Dermis microvascular lymphatic vessel endothelial cell (primary cell): Measurements from ENCODE around the gene TNRC6B. TPM values are rescaled to one million over a fixed set of nuclear protein-coding genes. Genes with fewer than 3 reads are reported as not detected.
"Not testable (repeated sequence)": the region's sequence is repeated elsewhere in the genome, so short reads cannot be mapped to it uniquely, and the experiment has no call there.

ENCODE experiments used
- DNase-seq, 2 donors: peaks; one replicate each; pipeline versions ENCODE4 v3.0.0 to v3.0.0-alpha.2; 2010; ENCODE audit warnings: low read depth in 2 of 2
- total RNA-seq: library from RNA; depleted of rRNA; stranded (reverse); fragments of >200 nt; gene quantifications from 2 replicates; pipeline ENCODE4 v1.2.1, GENCODE V29; 2014

TNRC6B gene
- total RNA-seq, 1 donor from 2014 or later: 12.6 TPM

- DNase-seq: peak in 1 of 2 donors; percentile 29
Measured at GRCh38 chr22:40364431-40364830, 186.7 kb downstream of the TNRC6B start.

DNA sequence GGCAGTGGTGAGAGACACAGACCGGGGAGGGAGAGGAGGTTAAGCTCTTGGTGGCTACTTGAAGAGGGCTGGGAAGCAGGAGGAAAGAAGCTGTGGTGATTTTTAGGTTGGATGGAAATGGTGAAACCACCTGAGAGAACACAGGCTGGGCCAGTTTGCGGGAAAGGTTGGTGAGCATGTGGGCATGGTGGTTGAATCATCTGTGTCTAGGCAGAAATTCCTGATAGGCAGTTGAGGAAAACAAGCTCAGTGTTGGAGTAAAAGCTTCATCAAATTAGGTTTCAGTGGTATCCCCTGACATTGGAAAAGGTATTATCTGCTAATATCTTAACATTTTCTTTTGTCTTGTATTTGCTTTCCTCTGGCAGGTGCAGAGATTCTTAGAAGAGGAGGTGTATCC, 188.3 kb downstream of the TNRC6B start:
- DNase-seq: no peak

GRCh38 chr22:40367342-40367741, 189.6 kb downstream of the TNRC6B start:
- no peak for DNase-seq

GRCh38 chr22:40368016-40368415, 190.3 kb downstream of the TNRC6B start:
- no peak for DNase-seq

DNA sequence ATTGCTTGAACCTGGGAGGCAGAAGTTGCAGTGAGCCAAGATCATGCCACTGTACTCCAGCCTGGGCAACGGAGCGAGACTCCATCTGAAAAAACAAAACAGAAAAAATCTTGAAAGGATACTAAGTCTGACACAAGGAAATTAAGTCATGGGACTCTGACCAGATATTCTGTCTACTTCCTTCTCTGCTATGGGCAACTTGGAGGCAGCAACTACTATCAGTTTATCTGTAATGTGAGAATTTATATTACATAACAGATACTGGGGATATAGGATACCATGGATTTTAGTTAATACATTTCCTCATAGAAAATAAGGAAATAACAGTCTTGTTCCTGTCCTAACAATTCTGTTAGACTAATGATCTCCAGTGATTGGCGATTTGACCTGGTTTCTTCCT, 191.1 kb downstream of the TNRC6B start:
- DNase-seq: no peak

GRCh38 chr22:40374567-40374966, 196.8 kb downstream of the TNRC6B start:
- DNase-seq: no peak

- no peak for DNase-seq
Measured at GRCh38 chr22:40376149-40376548, 198.4 kb downstream of the TNRC6B start.

GRCh38 chr22:40377931-40378330, 200.2 kb downstream of the TNRC6B start:
- no peak for DNase-seq

- DNase-seq: not testable (repeated sequence)
Measured at GRCh38 chr22:40378448-40378847, 200.7 kb downstream of the TNRC6B start.

DNA sequence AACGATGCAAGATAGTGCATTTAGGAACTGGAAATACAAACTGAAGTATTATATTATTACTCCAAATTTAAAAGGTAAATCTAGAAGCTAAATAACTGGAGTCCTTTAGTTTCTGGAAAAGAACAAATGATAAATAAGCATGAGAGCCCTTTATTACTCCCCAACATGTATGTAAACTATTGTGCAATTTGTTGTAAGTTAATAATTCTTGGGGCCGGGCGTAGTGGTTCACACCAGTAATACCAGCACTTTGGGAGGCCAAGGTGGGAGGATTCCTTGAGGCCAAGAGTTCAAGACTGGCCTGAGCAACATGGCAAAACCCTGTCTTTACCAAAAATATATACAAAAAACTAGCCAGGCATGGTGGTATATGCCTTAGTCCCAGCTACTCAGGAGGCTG, 203.7 kb downstream of the TNRC6B start:
- DNase-seq: no peak

DNA sequence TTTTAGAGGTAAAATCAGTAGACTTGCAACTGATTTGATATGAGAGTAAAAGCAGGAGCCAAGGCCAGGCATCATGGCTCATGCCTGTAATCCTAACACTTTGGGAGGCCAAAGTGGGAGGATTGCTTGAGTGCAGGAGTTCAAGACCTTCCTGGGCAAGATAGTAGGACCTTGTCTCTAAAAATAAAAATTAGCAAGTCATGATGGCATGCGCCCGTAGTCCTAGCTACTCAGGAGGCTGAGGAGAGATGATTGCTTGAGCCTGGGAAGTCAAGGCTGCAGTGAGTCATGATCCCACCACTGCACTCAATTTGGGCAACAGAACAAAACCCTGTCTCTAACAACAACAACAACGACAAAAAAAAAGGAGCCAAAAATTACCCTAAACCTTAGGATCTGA, 206.2 kb downstream of the TNRC6B start:
- DNase-seq: no peak

DNA sequence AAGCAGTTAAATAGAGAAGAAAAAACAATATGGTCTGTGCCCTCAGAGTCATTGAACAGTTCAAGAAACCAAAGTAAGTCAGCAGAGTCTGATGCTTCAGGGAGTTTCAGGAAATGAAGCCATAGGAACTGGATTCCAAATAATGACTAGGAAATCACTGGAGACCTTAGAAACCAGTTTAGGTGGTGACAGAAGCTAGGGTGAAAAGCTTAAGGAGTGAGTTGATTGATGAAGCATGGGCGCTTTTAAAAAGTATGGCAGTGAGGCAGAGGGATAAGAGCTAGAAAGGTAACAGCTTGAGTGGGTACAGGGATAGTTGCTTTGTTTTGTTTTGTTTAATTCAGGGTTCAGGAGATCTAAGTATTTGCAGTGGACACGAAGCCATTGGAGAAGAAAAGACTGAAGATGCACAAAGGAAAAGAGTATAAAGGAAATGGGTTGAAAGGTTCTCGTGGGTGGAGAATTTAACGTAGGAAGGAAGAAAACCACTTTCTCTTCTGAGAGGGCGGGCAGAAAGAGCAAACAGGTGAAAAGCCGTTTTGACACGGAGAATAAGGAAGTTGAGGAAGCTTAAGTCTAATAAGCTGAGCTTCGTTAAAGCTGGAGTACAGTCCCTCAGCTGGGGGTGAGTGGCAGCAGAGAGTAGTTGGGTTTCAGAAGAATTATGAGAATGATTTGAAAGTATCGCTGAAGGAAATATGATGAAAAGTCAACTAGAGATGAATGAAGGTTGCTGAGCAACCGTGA, 207.5 kb downstream of the TNRC6B start:
- DNase-seq: peak in 1 of 2 donors; percentile 28

Other genes with a start within 250 kb of the TNRC6B start
- not detected in 2 replicates for gene TMA7B, start 217.5 kb upstream of the TNRC6B start, total RNA-seq
- gene FAM83F, start 183.0 kb upstream of the TNRC6B start, total RNA-seq: not detected in 2 replicates
- gene ADSL, start 168.6 kb downstream of the TNRC6B start, total RNA-seq: 132 and 153 TPM in 2 replicates
- gene SGSM3, start 192.7 kb downstream of the TNRC6B start, total RNA-seq: 44.2 and 62.1 TPM in 2 replicates